ENCODE results near the gene THOC2.

The THOC2 gene

GRCh38 chrX:123626962-123627361 is 105.9 kb downstream of the THOC2 start:
- H3K9me3 ChIP-seq (ENCODE audit: insufficient read depth, low read depth, low read length), result no peaks in the 10 kb centered on the region
- TF ChIP-seq EZH2phosphoT487 (IDR thresholded peaks at IDR 0.05; ENCODE audit: borderline replicate concordance) (no peak), CTCF (conservative IDR thresholded peaks at IDR 0.05; ENCODE audit: low read length) (no peak)
- no peaks in the 10 kb centered on the region for H3K79me2 ChIP-seq (ENCODE audit: insufficient read depth, low read length)
- H2AFZ ChIP-seq (ENCODE audit: low read length), result no peak overlapping the region
- H3K9me2 ChIP-seq (replicated peaks; ENCODE audit: low read depth, low read length), result no peaks in the 10 kb centered on the region
- no peak overlapping the region for H3K9ac ChIP-seq (ENCODE audit: low read depth, low read length, poor library complexity, severe bottlenecking)
- no peaks in the 10 kb centered on the region for H4K20me1 ChIP-seq (ENCODE audit: insufficient read depth, low read length, poor library complexity, severe bottlenecking)
- H3K36me3 ChIP-seq (ENCODE audit: insufficient read depth, low read length), result peaks cover 70% of the 10 kb centered on the region; the same call in 1 of the 2 replicates
- no peaks in the 10 kb centered on the region for H3K4me1 ChIP-seq (ENCODE audit: insufficient read depth, low read length, poor library complexity, severe bottlenecking)
- no peaks in the 10 kb centered on the region for H3K27me3 ChIP-seq (ENCODE audit: insufficient read depth, low read length, poor library complexity, severe bottlenecking)
- no peak overlapping the region for H3K4me2 ChIP-seq (ENCODE audit: low read depth, low read length, poor library complexity, severe bottlenecking)
- no peaks in the 10 kb centered on the region for H3F3A ChIP-seq (ENCODE audit: low read depth)
- H3K4me3 ChIP-seq (ENCODE audit: low read length, poor library complexity, severe bottlenecking), result no peak overlapping the region

GRCh38 chrX:123625952-123626351 is 106.9 kb downstream of the THOC2 start:
- no peak overlapping the region for H3K9ac ChIP-seq (ENCODE audit: low read depth, low read length, poor library complexity, severe bottlenecking)
- TF ChIP-seq CTCF (conservative IDR thresholded peaks at IDR 0.05; ENCODE audit: low read length), result no peak
- TF ChIP-seq EZH2phosphoT487 (IDR thresholded peaks at IDR 0.05; ENCODE audit: borderline replicate concordance), result no peak
- peaks cover 65% of the 10 kb centered on the region; the same call in 1 of the 2 replicates for H3K36me3 ChIP-seq (ENCODE audit: insufficient read depth, low read length)
- H3F3A ChIP-seq (ENCODE audit: low read depth), result no peaks in the 10 kb centered on the region
- H3K9me3 ChIP-seq (ENCODE audit: insufficient read depth, low read depth, low read length), result no peaks in the 10 kb centered on the region
- H3K4me2 ChIP-seq (ENCODE audit: low read depth, low read length, poor library complexity, severe bottlenecking), result no peak overlapping the region
- H3K27me3 ChIP-seq (ENCODE audit: insufficient read depth, low read length, poor library complexity, severe bottlenecking), result no peaks in the 10 kb centered on the region
- no peaks in the 10 kb centered on the region for H3K4me1 ChIP-seq (ENCODE audit: insufficient read depth, low read length, poor library complexity, severe bottlenecking)
- no peak overlapping the region for H3K4me3 ChIP-seq (ENCODE audit: low read length, poor library complexity, severe bottlenecking)
- no peak overlapping the region for H2AFZ ChIP-seq (ENCODE audit: low read length)
- no peaks in the 10 kb centered on the region for H3K79me2 ChIP-seq (ENCODE audit: insufficient read depth, low read length)
- no peaks in the 10 kb centered on the region for H3K9me2 ChIP-seq (replicated peaks; ENCODE audit: low read depth, low read length)
- H4K20me1 ChIP-seq (ENCODE audit: insufficient read depth, low read length, poor library complexity, severe bottlenecking), result no peaks in the 10 kb centered on the region

GRCh38 chrX:123625477-123625876 is 107.4 kb downstream of the THOC2 start:
- no peaks in the 10 kb centered on the region for H3K9me3 ChIP-seq (ENCODE audit: insufficient read depth, low read depth, low read length)
- H3K36me3 ChIP-seq (ENCODE audit: insufficient read depth, low read length), result peaks cover 65% of the 10 kb centered on the region; the same call in 1 of the 2 replicates
- H3K4me3 ChIP-seq (ENCODE audit: low read length, poor library complexity, severe bottlenecking), result no peak overlapping the region
- H3F3A ChIP-seq (ENCODE audit: low read depth), result no peaks in the 10 kb centered on the region
- H3K79me2 ChIP-seq (ENCODE audit: insufficient read depth, low read length), result no peaks in the 10 kb centered on the region
- H3K9me2 ChIP-seq (replicated peaks; ENCODE audit: low read depth, low read length), result no peaks in the 10 kb centered on the region
- no peaks in the 10 kb centered on the region for H4K20me1 ChIP-seq (ENCODE audit: insufficient read depth, low read length, poor library complexity, severe bottlenecking)
- no peaks in the 10 kb centered on the region for H3K27me3 ChIP-seq (ENCODE audit: insufficient read depth, low read length, poor library complexity, severe bottlenecking)
- no peak overlapping the region for H2AFZ ChIP-seq (ENCODE audit: low read length)
- no peak overlapping the region for H3K9ac ChIP-seq (ENCODE audit: low read depth, low read length, poor library complexity, severe bottlenecking)
- no peak overlapping the region for H3K4me2 ChIP-seq (ENCODE audit: low read depth, low read length, poor library complexity, severe bottlenecking)
- TF ChIP-seq EZH2phosphoT487 (IDR thresholded peaks at IDR 0.05; ENCODE audit: borderline replicate concordance), result no peak
- no peak for TF ChIP-seq CTCF (conservative IDR thresholded peaks at IDR 0.05; ENCODE audit: low read length)
- H3K4me1 ChIP-seq (ENCODE audit: insufficient read depth, low read length, poor library complexity, severe bottlenecking), result no peaks in the 10 kb centered on the region

All from Loucy (cell line).